Activated CD4-positive, alpha-beta T cell treated with anti-CD3 and anti-CD28 coated beads, Interleukin-10, Interleukin-2, amounts not matched to agents 100 ng/mL and 50 ng/mL, durations not matched to agents 16 hours and 8 hours (primary cell): ENCODE measurements around the gene CEP350.
"Not testable (repeated sequence)": the region's sequence is repeated elsewhere in the genome, so short reads cannot be mapped to it uniquely, and the experiment has no call there.

ENCODE experiments used
- DNase-seq: peaks from one replicate; pipeline ENCODE4 v3.0.0-alpha.2; 2020

The CEP350 gene

GRCh38 chr1:180133688-180134087, 179.1 kb downstream of the CEP350 start:
- not testable (repeated sequence) for DNase-seq

GRCh38 chr1:180135535-180135934, 180.9 kb downstream of the CEP350 start:
- no peak for DNase-seq

- no peak for DNase-seq
Measured at GRCh38 chr1:180136331-180136967, 181.8 kb downstream of the CEP350 start.

- no peak for DNase-seq
Measured at GRCh38 chr1:180136968-180137356, 182.4 kb downstream of the CEP350 start.

GRCh38 chr1:180137776-180138175, 183.2 kb downstream of the CEP350 start:
- DNase-seq = no peak

- no peak for DNase-seq
Measured at GRCh38 chr1:180141381-180141934, 186.8 kb downstream of the CEP350 start.

- DNase-seq = no peak
Measured at GRCh38 chr1:180143359-180143758, 188.7 kb downstream of the CEP350 start.

- DNase-seq = no peak
Measured at GRCh38 chr1:180144659-180145357, 190.2 kb downstream of the CEP350 start.

GRCh38 chr1:180145446-180145845, 190.8 kb downstream of the CEP350 start:
- DNase-seq = no peak

- no peak for DNase-seq
Measured at GRCh38 chr1:180150982-180151381, 196.4 kb downstream of the CEP350 start.

GRCh38 chr1:180151508-180151907, 196.9 kb downstream of the CEP350 start:
- no peak for DNase-seq

- DNase-seq = no peak
Measured at GRCh38 chr1:180152588-180152987, 198.0 kb downstream of the CEP350 start.

GRCh38 chr1:180153032-180153431, 198.4 kb downstream of the CEP350 start:
- no peak for DNase-seq

- DNase-seq = no peak
Measured at GRCh38 chr1:180154003-180154324, 199.4 kb downstream of the CEP350 start.

GRCh38 chr1:180154325-180155181, 199.9 kb downstream of the CEP350 start, which contains the start of gene QSOX1:
TSS of gene QSOX1 (plus strand) at chr1:180154869. CDS start at chr1:180154908, 39 bp downstream.
- peak; percentile 94 for DNase-seq

- peak; percentile 16 for DNase-seq
Measured at GRCh38 chr1:180155182-180155682, 200.6 kb downstream of the CEP350 start.

GRCh38 chr1:180156201-180156600, 201.6 kb downstream of the CEP350 start:
- DNase-seq = no peak

- no peak for DNase-seq
Measured at GRCh38 chr1:180156631-180157091, 202.1 kb downstream of the CEP350 start.

GRCh38 chr1:180157108-180157507, 202.5 kb downstream of the CEP350 start:
- no peak for DNase-seq

- no peak for DNase-seq
Measured at GRCh38 chr1:180157576-180158057, 203.0 kb downstream of the CEP350 start.

GRCh38 chr1:180158149-180159147, 203.8 kb downstream of the CEP350 start:
- DNase-seq = no peak

- no peak for DNase-seq
Measured at GRCh38 chr1:180160357-180160756, 205.7 kb downstream of the CEP350 start.
